RPMI8226 (cell line): ENCODE results near the gene NR1D2.
A peak's percentile ranks its signal among the peaks of the same experiment; 100 is the strongest.

Experiments
- DNase-seq: peaks from one replicate; pipeline ENCODE4 v3.0.0-alpha.2; 2015

The NR1D2 gene

GRCh38 chr3:23932571-23932970 lies 12.5 kb upstream of the NR1D2 start:
- no peak for DNase-seq

DNA sequence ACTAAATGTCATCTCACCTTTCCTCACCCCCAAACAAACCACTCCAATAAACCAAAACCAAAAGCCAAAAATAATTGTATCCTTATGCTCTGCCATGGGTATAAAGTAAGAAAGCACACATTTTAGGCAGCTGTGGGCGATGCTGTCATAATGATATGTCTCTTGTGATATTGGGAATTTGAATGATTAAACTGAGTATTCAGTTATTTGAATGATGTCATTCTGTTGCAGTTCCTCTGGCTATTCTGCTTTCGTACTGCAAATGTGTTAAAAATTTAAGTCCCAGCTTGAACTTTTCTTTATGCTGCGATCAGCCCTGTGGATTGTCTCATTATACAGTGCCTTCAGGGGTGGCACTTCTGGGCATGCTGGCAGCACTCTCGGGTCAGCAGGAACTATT lies 10.8 kb upstream of the NR1D2 start:
- DNase-seq = no peak

DNA sequence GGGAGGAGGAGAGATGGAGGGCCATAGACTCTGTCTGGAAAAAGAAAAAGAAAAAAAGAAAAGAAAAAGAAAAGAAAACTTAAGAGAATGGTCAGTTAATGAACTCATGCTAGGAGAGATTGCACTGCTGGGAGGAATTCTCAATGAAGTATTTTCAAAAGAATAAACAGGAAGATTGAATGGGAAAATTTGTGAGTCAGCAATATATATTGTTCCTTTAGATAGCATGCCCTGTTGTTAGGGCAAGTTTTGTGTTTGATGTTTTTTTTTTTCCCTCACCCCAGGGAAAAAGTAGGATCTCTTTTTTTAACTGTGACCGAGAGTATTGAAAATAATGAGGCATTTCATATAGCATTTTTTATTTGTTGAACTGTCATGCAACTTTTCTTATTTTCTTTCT lies 7.8 kb upstream of the NR1D2 start:
- no peak for DNase-seq

GRCh38 chr3:23938688-23939087 lies 6.4 kb upstream of the NR1D2 start:
- DNase-seq = no peak

- DNase-seq = no peak
Measured at GRCh38 chr3:23940775-23941174, 4.3 kb upstream of the NR1D2 start.

DNA sequence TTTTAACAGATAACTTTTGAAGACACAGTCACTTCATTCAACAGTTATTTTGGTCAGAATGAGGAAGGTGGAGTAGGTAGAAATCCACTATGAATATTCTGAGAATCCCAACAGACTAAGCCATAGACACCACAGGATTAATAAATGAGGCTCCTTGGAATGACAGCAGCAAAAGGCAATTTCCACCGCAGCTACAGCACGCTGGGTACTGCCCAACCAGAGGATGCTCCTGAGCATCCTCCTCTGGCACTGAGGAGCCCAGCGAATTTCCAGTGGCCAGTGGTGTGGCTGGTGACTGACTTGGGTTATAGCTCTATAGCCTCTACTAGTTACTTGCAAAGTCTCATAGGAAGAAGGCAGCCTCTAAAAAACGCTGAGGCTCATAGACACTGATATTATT lies 3.6 kb upstream of the NR1D2 start:
- no peak for DNase-seq

GRCh38 chr3:23942546-23942945 lies 2.5 kb upstream of the NR1D2 start:
- DNase-seq = no peak

GRCh38 chr3:23944007-23944783 lies 891 bp upstream of the NR1D2 start:
- no peak for DNase-seq

- DNase-seq = no peak
Measured at GRCh38 chr3:23945663-23945912, 502 bp downstream of the NR1D2 start.

GRCh38 chr3:23945913-23946687 lies 1.0 kb downstream of the NR1D2 start:
- peak; percentile 97 for DNase-seq

DNA sequence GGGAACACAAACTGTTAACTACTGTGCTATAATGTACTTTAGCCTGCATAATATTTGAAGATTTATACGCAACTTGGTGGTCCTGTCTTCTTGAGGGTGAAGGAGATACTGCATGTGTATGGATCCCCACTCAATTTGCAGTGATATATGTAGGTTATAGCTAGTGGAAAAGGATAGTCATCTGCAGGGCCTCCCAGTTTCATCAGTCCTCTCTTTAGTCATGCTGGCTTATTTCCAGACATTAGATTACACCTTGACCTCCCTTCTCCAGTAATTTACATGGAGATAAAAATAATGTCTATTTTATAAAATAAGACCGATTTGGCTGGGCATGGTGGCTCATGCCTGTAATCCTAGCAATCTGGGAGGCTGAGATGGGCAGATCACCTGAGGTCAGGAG lies 3.7 kb downstream of the NR1D2 start:
- no peak for DNase-seq

DNA sequence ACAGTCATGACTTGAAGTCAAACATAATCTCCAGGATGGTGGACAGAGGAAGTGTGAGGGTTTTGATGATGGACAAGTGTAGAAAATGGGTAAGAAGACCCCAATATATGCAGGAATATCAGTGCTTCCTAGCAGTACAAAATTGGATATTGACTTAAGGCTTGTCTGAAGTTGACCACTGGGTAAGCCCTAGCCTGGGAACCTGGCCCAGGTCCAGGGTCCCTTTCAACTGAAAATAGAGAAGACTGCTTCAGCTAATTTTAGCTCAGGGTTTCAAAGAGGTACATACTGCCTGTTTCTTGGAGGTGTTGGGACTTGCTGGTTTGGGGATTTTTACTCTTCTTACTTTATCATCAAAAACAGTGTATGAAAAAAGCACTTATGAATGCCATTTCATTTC lies 4.7 kb downstream of the NR1D2 start:
- DNase-seq = peak; percentile 88

- DNase-seq = peak; percentile 11
Measured at GRCh38 chr3:23950293-23950692, 5.2 kb downstream of the NR1D2 start.

DNA sequence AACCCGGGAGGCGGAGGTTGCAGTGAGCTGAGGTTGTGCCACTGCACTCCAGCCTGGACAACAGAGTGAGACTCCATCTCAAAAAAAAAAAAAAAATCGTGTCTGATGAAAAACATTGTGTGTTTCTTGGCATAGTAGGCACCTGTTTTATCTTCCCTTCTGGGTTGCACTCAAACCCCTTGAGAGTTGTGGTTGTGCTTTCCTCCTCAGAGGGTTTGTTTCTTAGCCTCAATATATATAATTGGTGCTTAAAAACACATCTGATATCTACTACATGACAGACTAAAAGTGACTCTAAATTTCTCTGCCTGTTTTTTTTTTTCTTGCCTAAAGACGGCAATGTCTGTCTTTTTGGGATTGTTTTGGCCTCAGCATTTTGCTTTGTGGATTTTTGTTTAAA lies 7.6 kb downstream of the NR1D2 start:
- no peak for DNase-seq

- DNase-seq = no peak
Measured at GRCh38 chr3:23953523-23953922, 8.4 kb downstream of the NR1D2 start.

- no peak for DNase-seq
Measured at GRCh38 chr3:23954144-23954543, 9.1 kb downstream of the NR1D2 start.

- DNase-seq = no peak
Measured at GRCh38 chr3:23956701-23957100, 11.6 kb downstream of the NR1D2 start.

DNA sequence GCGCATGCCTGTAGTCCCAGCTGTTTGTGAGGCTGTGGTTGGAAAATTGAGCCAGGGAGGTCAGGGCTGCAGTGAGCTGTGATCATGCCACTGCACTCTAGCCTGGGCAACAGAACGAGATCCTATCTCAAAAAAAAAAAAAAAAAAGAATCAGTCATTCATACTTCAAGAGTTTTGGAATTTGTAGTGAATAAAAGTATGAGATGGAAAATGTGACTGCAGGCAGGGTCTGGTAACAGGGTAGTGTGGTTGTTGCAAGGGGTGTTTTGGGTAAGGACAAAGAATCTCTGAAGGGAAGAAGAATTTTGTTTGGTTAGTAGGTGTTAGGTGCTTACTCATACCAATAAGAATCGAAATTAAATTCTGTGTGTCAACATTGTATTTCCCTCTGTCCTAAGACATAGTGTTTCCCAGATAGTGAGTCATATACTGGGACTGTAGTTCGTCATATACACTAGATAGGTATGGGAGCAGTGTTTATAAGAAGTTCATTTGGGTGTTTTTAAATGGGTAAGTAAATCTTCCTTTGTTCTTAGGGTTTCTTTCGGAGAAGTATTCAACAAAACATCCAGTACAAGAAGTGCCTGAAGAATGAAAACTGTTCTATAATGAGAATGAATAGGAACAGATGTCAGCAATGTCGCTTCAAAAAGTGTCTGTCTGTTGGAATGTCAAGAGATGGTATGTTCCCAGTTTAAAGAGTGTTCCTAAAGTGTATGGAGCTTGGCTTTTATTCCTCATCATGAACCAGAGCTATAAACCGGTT lies 14.2 kb downstream of the NR1D2 start:
- DNase-seq = no peak

DNA sequence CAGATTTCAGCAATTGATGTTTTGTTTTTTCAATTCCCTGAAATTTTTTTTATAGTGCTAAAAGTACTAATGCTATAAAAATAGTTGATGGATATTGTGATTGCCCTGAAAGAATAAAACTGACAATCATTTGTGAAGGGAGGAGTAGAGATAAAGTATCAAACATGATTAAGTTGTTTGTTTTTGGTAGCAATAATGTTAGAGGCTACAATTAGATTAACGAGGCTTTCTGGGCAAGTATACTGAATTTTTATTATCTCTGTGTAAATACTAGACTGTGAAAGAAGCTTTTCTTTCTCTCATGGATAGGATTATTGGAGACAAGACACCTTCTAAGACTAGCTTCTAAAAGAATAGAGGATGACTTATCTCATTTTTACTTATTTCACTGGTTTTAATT lies 15.6 kb downstream of the NR1D2 start:
- DNase-seq = no peak

DNA sequence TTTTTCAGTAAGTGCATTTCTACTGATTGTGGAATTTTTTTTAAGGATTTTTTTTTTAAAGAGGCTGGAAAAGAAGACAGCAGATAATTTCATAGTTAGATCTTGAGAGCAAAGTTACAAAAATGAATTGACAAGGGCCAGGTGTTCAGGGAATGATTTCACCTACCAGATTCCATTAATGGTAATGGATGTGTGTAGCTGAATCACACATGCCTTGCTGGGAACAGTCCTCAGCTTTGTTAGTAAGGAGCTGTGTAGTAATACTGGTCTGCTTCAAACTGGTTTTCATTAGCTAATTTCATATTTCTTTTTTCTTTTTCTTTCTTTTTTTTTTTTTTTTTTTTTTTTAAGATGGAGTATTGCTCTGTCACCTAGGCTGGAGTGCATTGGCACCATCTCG lies 16.0 kb downstream of the NR1D2 start:
- DNase-seq = no peak

- no peak for DNase-seq
Measured at GRCh38 chr3:23961913-23962312, 16.8 kb downstream of the NR1D2 start.

GRCh38 chr3:23964537-23965235 lies 19.6 kb downstream of the NR1D2 start:
- DNase-seq = no peak

GRCh38 chr3:23966328-23966727 lies 21.2 kb downstream of the NR1D2 start:
- DNase-seq = no peak
